IPS-20b (cell line): Measurements from ENCODE around the gene ANKZF1.

Experiments
- H3K27ac ChIP-seq: one replicate; pipeline ENCODE4 v1.5.1; 2013; ENCODE audit warnings: low read length
- H3K27me3 ChIP-seq: 2 replicates; pipeline ENCODE4 v1.6.1; 2013; ENCODE audit warnings: mild to moderate bottlenecking, low read length, inconsistent platforms; ENCODE audit not compliant: insufficient read depth
- H3K36me3 ChIP-seq: 2 replicates; pipeline ENCODE4 v1.6.1; 2013; ENCODE audit warnings: low read depth, mild to moderate bottlenecking, inconsistent platforms, low read length, moderate library complexity; ENCODE audit not compliant: insufficient read depth
- H3K4me1 ChIP-seq: 2 replicates; pipeline ENCODE4 v1.6.1; 2013; ENCODE audit warnings: mild to moderate bottlenecking, control low read depth, inconsistent platforms, low read length, moderate library complexity; ENCODE audit not compliant: insufficient read depth
- H3K4me3 ChIP-seq: 2 replicates; pipeline ENCODE4 v1.5.1; 2013; ENCODE audit warnings: mild to moderate bottlenecking, low read length, inconsistent platforms
- H3K9ac ChIP-seq: 2 replicates; pipeline ENCODE4 v1.6.1; 2013; ENCODE audit warnings: low read depth, mild to moderate bottlenecking, inconsistent platforms, low read length, moderate library complexity
- H3K9me3 ChIP-seq: 2 replicates; pipeline ENCODE4 v1.6.1; 2013; ENCODE audit warnings: mild to moderate bottlenecking, low read depth, low read length, inconsistent platforms; ENCODE audit not compliant: insufficient read depth

ANKZF1 gene

DNA sequence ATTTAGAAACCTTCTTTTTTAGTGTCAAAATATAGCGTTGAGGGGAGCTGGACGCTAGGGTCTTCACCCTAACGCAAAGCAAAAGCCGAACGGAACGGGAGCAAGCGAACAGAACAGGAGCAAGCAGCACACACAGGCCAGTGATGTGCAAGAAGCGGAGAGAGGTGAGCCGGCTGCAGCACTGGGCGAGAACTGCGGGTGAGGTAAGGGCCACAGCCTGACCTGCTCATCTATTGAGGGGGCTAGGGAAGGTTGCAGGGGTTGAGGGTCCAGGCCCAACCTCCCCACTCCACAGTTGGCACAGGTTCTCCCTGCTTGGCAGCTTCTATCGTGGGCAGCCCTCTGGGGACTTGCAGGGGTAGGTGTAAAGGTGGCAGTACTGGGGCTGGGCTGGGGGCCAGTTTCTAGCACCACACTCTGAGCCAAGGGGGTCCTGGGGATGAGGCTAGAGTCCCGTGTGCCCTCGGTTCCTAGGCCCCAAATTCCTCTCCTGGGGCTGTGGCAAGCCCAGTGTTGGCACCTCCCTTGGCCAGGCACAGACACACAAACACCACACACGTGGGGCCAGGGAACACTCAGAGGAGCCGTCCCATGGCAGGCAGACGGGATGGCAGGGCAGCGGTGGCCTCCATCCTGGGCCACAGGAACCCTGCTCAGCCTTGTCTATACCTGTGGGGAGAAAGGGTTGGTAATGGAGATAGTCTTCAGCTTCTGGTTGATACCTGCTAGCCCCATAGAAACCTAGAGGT lies 9.6 kb upstream of the ANKZF1 start:
- H3K4me3 ChIP-seq, result peak overlapping the region; percentile 81; the same call in 1 of the 2 replicates
- H3K27ac ChIP-seq, result no peak overlapping the region
- no peaks in the 10 kb centered on the region for H3K9me3 ChIP-seq
- peaks cover 45% of the 10 kb centered on the region for H3K36me3 ChIP-seq
- peak overlapping the region; percentile 87; the same call in 1 of the 2 replicates for H3K9ac ChIP-seq
- no peaks in the 10 kb centered on the region for H3K27me3 ChIP-seq
- peaks cover 3% of the 10 kb centered on the region; the same call in 1 of the 2 replicates for H3K4me1 ChIP-seq

- H3K4me3 ChIP-seq, result no peak overlapping the region
- H3K9ac ChIP-seq, result no peak overlapping the region
- H3K36me3 ChIP-seq, result peaks cover 46% of the 10 kb centered on the region
- no peaks in the 10 kb centered on the region for H3K27me3 ChIP-seq
- no peaks in the 10 kb centered on the region for H3K9me3 ChIP-seq
- H3K4me1 ChIP-seq, result peaks cover 3% of the 10 kb centered on the region; the same call in 1 of the 2 replicates
- no peak overlapping the region for H3K27ac ChIP-seq
Measured at GRCh38 chr2:219220652-219221402, 8.8 kb upstream of the ANKZF1 start.

GRCh38 chr2:219221957-219222518 lies 7.6 kb upstream of the ANKZF1 start:
- Histone ChIP-seq H3K4me1 (peaks cover 3% of the 10 kb centered on the region; the same call in 1 of the 2 replicates), H3K4me3 (no peak overlapping the region), H3K27me3 (no peaks in the 10 kb centered on the region), H3K36me3 (peaks cover 46% of the 10 kb centered on the region), H3K9ac (no peak overlapping the region), H3K27ac (no peak overlapping the region), H3K9me3 (no peaks in the 10 kb centered on the region)

GRCh38 chr2:219223831-219224610 lies 5.6 kb upstream of the ANKZF1 start:
- H3K9me3 ChIP-seq, result no peaks in the 10 kb centered on the region
- H3K36me3 ChIP-seq, result peaks cover 46% of the 10 kb centered on the region

GRCh38 chr2:219225350-219225749 lies 4.3 kb upstream of the ANKZF1 start:
- Histone ChIP-seq H3K9ac (no peak overlapping the region), H3K9me3 (no peaks in the 10 kb centered on the region), H3K36me3 (peaks cover 46% of the 10 kb centered on the region), H3K27me3 (no peaks in the 10 kb centered on the region), H3K4me1 (peaks cover 6% of the 10 kb centered on the region; the same call in 1 of the 2 replicates), H3K27ac (no peak overlapping the region), H3K4me3 (no peak overlapping the region)

More at GRCh38 chr2:219223831-219224610, 5.6 kb upstream of the ANKZF1 start:
- H3K4me1 ChIP-seq, result peaks cover 8% of the 10 kb centered on the region; the same call in 1 of the 2 replicates
- H3K4me3 ChIP-seq, result no peak overlapping the region
- H3K27ac ChIP-seq, result no peak overlapping the region
- H3K27me3 ChIP-seq, result no peaks in the 10 kb centered on the region
- no peak overlapping the region for H3K9ac ChIP-seq

GRCh38 chr2:219228041-219228910 lies 1.3 kb upstream of the ANKZF1 start:
- Histone ChIP-seq H3K4me1 (peaks cover 6% of the 10 kb centered on the region; the same call in 1 of the 2 replicates), H3K27me3 (no peaks in the 10 kb centered on the region), H3K36me3 (peaks cover 44% of the 10 kb centered on the region), H3K27ac (no peak overlapping the region), H3K4me3 (peak overlapping the region; percentile 97), H3K9ac (peak overlapping the region; percentile 90), H3K9me3 (no peaks in the 10 kb centered on the region)

GRCh38 chr2:219228911-219229304 lies 698 bp upstream of the ANKZF1 start:
- H3K36me3 ChIP-seq, result peaks cover 44% of the 10 kb centered on the region

DNA sequence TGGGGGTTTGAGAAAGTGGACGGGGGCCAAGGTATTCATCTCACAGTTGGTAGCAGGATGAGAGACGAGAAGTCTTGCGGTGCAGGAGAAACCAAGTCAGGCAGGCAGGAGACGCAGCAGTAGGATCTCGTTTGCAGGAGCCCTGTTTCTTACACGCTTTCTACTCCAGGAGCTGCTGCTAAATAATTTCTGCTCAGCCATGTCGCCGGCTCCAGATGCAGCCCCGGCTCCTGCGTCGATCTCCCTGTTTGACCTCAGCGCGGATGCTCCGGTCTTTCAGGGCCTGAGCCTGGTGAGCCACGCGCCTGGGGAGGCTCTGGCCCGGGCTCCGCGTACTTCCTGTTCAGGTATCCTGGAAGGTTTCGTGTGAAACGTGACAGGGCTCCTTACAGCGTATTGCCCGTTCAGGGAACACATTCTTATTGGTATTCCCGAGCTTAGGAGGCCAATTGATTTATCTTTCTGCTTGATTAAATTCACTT lies 494 bp downstream of the ANKZF1 start:
- Histone ChIP-seq H3K36me3 (peaks cover 44% of the 10 kb centered on the region), H3K27ac (peak overlapping the region; percentile 74)

More at GRCh38 chr2:219228911-219229304, 698 bp upstream of the ANKZF1 start:
- no peak overlapping the region for H3K27ac ChIP-seq
- H3K9ac ChIP-seq, result peak overlapping the region; percentile 90
- H3K4me1 ChIP-seq, result peaks cover 6% of the 10 kb centered on the region; the same call in 1 of the 2 replicates
- peak overlapping the region; percentile 97 for H3K4me3 ChIP-seq
- no peaks in the 10 kb centered on the region for H3K27me3 ChIP-seq
- no peaks in the 10 kb centered on the region for H3K9me3 ChIP-seq

DNA sequence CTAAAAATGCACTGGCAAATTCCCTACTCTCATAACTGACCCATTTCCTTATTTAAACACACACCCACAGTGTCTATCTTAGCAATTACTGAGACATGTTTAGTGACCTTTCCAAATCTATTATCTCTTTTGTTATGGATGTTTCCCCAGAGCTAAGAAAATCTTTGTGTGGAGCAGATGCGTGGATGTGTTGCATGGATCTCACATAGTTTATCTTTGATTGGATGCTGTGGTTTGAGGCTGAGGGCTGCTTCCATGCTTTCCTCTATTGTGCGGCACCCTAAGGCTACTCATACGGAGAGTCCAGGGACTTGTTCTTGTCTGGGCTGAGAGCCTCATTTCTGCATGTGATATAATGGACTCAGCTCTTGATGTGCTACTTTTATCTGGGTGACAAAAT lies 4.7 kb downstream of the ANKZF1 start:
- H3K36me3 ChIP-seq, result peaks cover 68% of the 10 kb centered on the region
- H3K27ac ChIP-seq, result no peak overlapping the region
- no peak overlapping the region for H3K9ac ChIP-seq
- no peaks in the 10 kb centered on the region for H3K4me1 ChIP-seq
- H3K27me3 ChIP-seq, result no peaks in the 10 kb centered on the region
- H3K9me3 ChIP-seq, result no peaks in the 10 kb centered on the region
- H3K4me3 ChIP-seq, result no peak overlapping the region

More for the DNA sequence above, 494 bp downstream of the ANKZF1 start:
- Histone ChIP-seq H3K9me3 (no peaks in the 10 kb centered on the region), H3K27me3 (no peaks in the 10 kb centered on the region), H3K4me1 (peaks cover 6% of the 10 kb centered on the region; the same call in 1 of the 2 replicates), H3K9ac (peak overlapping the region; percentile 91), H3K4me3 (peak overlapping the region; percentile 97)

DNA sequence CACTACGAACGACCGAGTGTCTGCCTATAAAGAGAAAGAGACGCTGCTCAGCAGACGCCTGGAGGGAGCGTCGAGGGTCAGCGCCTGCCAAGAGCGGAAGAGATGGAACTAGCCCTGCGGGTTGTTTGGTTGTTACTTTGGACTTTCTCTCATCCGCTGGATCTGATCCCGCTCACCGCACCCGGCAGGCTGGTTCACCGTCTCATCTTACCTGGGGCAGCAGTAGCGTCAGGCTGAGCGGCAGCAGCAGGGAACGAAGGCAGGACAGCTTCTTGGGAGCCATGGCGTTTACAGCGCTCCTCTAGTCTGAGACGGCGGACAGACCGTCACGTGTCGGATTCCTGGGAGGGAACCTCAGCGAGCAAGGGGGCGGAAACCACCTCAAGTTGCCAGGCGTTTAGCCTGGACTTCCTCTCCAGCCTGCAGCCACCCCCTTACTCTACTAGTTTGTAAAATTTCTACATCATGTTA lies 13.7 kb downstream of the ANKZF1 start:
- H3K27ac ChIP-seq, result no peak overlapping the region
- H3K27me3 ChIP-seq, result no peaks in the 10 kb centered on the region
- H3K4me3 ChIP-seq, result no peak overlapping the region
- no peak overlapping the region for H3K9ac ChIP-seq
- H3K9me3 ChIP-seq, result no peaks in the 10 kb centered on the region
- H3K4me1 ChIP-seq, result peaks cover 4% of the 10 kb centered on the region; the same call in 1 of the 2 replicates
- peaks cover 13% of the 10 kb centered on the region for H3K36me3 ChIP-seq
